ENCODE data around the gene PPP1R14D.

DNA sequence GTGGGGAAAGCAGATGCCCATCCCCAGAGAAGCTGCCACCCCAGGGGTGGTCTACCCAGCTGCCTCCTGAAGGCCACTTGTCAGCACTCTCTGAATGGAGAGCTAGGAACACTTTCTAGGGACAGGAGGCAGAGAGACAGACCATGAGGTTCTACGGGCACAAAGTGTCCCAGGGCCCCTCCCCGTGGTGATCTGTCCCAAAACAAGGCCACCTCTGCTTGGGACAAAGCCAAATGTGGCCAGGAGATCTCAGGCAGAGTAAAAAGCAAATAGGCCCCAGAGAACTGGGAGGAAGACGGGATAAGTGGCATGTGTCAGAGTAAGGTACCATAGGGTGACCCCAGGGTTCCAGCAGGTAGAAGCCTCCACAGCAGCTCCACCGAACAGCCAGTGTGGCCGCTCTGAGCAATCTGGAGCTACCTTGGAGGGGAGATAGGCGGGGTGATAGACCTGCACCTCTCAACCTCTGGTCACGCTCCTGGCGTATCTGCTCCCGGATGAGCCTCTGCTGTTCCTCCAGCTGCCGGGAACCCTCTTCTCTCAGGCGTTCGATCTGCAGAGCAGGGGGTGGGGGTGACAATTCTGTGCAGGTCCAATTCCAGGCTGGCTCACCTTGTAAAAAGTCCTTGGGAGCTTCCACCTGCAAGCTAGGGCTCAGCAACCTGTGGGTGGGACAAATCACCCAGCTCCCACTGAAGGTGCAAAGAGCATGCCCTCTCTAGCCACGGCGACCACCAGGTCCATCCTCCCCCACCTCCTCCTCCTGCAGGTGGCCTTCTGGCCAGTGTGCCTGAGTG is 52.6 kb downstream of the PPP1R14D start:
- TF ChIP-seq, protein P1, sequence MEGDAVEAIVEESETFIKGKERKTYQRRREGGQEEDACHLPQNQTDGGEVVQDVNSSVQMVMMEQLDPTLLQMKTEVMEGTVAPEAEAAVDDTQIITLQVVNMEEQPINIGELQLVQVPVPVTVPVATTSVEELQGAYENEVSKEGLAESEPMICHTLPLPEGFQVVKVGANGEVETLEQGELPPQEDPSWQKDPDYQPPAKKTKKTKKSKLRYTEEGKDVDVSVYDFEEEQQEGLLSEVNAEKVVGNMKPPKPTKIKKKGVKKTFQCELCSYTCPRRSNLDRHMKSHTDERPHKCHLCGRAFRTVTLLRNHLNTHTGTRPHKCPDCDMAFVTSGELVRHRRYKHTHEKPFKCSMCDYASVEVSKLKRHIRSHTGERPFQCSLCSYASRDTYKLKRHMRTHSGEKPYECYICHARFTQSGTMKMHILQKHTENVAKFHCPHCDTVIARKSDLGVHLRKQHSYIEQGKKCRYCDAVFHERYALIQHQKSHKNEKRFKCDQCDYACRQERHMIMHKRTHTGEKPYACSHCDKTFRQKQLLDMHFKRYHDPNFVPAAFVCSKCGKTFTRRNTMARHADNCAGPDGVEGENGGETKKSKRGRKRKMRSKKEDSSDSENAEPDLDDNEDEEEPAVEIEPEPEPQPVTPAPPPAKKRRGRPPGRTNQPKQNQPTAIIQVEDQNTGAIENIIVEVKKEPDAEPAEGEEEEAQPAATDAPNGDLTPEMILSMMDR (IDR thresholded peaks at IDR 0.05; ENCODE audit: insufficient read depth, low read length): no peak
- TF ChIP-seq, protein P2, sequence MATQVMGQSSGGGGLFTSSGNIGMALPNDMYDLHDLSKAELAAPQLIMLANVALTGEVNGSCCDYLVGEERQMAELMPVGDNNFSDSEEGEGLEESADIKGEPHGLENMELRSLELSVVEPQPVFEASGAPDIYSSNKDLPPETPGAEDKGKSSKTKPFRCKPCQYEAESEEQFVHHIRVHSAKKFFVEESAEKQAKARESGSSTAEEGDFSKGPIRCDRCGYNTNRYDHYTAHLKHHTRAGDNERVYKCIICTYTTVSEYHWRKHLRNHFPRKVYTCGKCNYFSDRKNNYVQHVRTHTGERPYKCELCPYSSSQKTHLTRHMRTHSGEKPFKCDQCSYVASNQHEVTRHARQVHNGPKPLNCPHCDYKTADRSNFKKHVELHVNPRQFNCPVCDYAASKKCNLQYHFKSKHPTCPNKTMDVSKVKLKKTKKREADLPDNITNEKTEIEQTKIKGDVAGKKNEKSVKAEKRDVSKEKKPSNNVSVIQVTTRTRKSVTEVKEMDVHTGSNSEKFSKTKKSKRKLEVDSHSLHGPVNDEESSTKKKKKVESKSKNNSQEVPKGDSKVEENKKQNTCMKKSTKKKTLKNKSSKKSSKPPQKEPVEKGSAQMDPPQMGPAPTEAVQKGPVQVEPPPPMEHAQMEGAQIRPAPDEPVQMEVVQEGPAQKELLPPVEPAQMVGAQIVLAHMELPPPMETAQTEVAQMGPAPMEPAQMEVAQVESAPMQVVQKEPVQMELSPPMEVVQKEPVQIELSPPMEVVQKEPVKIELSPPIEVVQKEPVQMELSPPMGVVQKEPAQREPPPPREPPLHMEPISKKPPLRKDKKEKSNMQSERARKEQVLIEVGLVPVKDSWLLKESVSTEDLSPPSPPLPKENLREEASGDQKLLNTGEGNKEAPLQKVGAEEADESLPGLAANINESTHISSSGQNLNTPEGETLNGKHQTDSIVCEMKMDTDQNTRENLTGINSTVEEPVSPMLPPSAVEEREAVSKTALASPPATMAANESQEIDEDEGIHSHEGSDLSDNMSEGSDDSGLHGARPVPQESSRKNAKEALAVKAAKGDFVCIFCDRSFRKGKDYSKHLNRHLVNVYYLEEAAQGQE (IDR thresholded peaks at IDR 0.05; ENCODE audit: insufficient replicate concordance, low read depth): no peak
- TF ChIP-seq POLR2AphosphoS5 (IDR thresholded peaks at IDR 0.05; ENCODE audit: low read depth): no peak

All from HL-60 (cell line).